HCT116 (cell line): Measurements from ENCODE around the gene TSPEAR. TPM values are rescaled to one million over a fixed set of nuclear protein-coding genes. Genes with fewer than 3 reads are reported as not detected.

Experiments
- ATAC-seq: fragments of 200-7000 bp; cut with Tn5 transposase; 2 replicates; pipeline ENCODE4 v1.9.1; 2020; ENCODE audit warnings: mild to moderate bottlenecking, moderate library complexity
- BruUV-seq: library from RNA; stranded (reverse); fragments of 400-500 nt; replicated peaks from 2 replicates; lab custom pipeline; 2021; lab: Mats Ljungman, UMichigan
- CTCF ChIA-PET: fragments of 300-600 bp; sonication (Branson Sonifier 250); formaldehyde crosslinking; loops from one replicate; lab custom pipeline; 2021; ENCODE audit warnings: antibody characterized with exemption; lab: Charles Lee
- POLR2A ChIA-PET: fragments of 300-600, 350-600 bp; sonication (Branson Sonifier 250); formaldehyde crosslinking; loops from one replicate; lab custom pipeline; 2021; ENCODE audit warnings: antibody characterized with exemption; lab: Charles Lee
- RAD21 ChIA-PET, 2 experiments: fragments of 300-600 bp; sonication (Branson Sonifier 250); formaldehyde crosslinking; loops; one replicate each; lab custom pipeline; 2023; ENCODE audit warnings: low total read pairs in 2 of 2; ENCODE audit not compliant: uncharacterized antibody in 2 of 2, unreplicated experiment in 2 of 2, low non-redundant PET in 1 of 2; lab: Charles Lee
- DNase-seq: peaks from one replicate; pipeline ENCODE4 v3.0.0-alpha.2; 2010; ENCODE audit warnings: low read depth, low spot score
- H2AFZ ChIP-seq: fragments of 200-600 bp; shearing (Covaris generic), sonication (generic); 2 replicates; pipeline ENCODE4 v1.6.1; 2017; ENCODE audit warnings: low read depth, mixed run types, mixed read lengths, antibody characterized with exemption, low read length; ENCODE audit not compliant: poor library complexity, severe bottlenecking
- H3K27ac ChIP-seq: 2 replicates; pipeline ENCODE4 v1.5.1; 2012; ENCODE audit warnings: low read depth, low read length
- H3K27me3 ChIP-seq: fragments of 200-600 bp; sonication (generic); 2 replicates; pipeline ENCODE4 v1.6.1; 2016; ENCODE audit warnings: mixed run types, low read length, mixed read lengths; ENCODE audit not compliant: insufficient read depth
- H3K36me3 ChIP-seq, 2 experiments: fragments of 200-500 bp in 1 of 2; fragments of 200-600 bp in 1 of 2; sonication (Bioruptor generic) in 1 of 2; sonication (generic) in 1 of 2; 2 replicates each; pipeline versions ENCODE4 v1.5.1 to v1.6.1; 2014 to 2016; ENCODE audit warnings: low read length in 2 of 2, inconsistent platforms in 1 of 2, mixed read lengths in 1 of 2, mixed run types in 1 of 2; ENCODE audit not compliant: insufficient read depth in 2 of 2, control insufficient read depth in 1 of 2
- H3K4me1 ChIP-seq, 2 experiments: fragments of 200-600 bp in 1 of 2; sonication (generic) in 1 of 2; 2 replicates each; pipeline versions ENCODE4 v1.5.1 to v1.6.1; 2012 to 2017; ENCODE audit warnings: low read length in 2 of 2, inconsistent platforms in 1 of 2, mild to moderate bottlenecking in 1 of 2, mixed read lengths in 1 of 2, mixed run types in 1 of 2, moderate library complexity in 1 of 2; ENCODE audit not compliant: insufficient read depth in 2 of 2, control insufficient read depth in 1 of 2
- H3K4me2 ChIP-seq: fragments of 200-600 bp; sonication (generic); 2 replicates; pipeline ENCODE4 v1.6.1; 2017; ENCODE audit warnings: mixed run types, low read length, mixed read lengths
- H3K4me3 ChIP-seq, 2 experiments: fragments of 200-600 bp in 1 of 2; sonication (generic) in 1 of 2; replicated peaks in 1 of 2; 2 replicates each; pipeline ENCODE4 v1.5.1; 2011 to 2016; ENCODE audit warnings: low read length in 2 of 2, control low read depth in 1 of 2, low read depth in 1 of 2, mild to moderate bottlenecking in 1 of 2, mixed read lengths in 1 of 2, mixed run types in 1 of 2
- H3K79me2 ChIP-seq: fragments of 200-600 bp; sonication (generic); 2 replicates; pipeline ENCODE4 v1.6.1; 2017; ENCODE audit warnings: mild to moderate bottlenecking, mixed run types, low read length, moderate library complexity, mixed read lengths; ENCODE audit not compliant: insufficient read depth
- H3K9ac ChIP-seq: fragments of 200-600 bp; sonication (generic); 2 replicates; pipeline ENCODE4 v1.6.1; 2016; ENCODE audit warnings: low read length, mixed read lengths
- H3K9me2 ChIP-seq: fragments of 200-600 bp; sonication (generic), shearing (Covaris generic); 2 replicates; pipeline ENCODE4 v1.6.1; 2017; ENCODE audit warnings: mixed run types, mild to moderate bottlenecking, moderate library complexity; ENCODE audit not compliant: insufficient read depth
- H3K9me3 ChIP-seq, 2 experiments: fragments of 200-500 bp in 1 of 2; fragments of 200-600 bp in 1 of 2; sonication (Bioruptor generic) in 1 of 2; sonication (generic) in 1 of 2; 2 replicates each; pipeline ENCODE4 v1.6.1; 2014 to 2017; ENCODE audit warnings: low read length in 2 of 2, mixed read lengths in 2 of 2, inconsistent platforms in 1 of 2, low read depth in 1 of 2, mild to moderate bottlenecking in 1 of 2, mixed run types in 1 of 2, moderate library complexity in 1 of 2; ENCODE audit not compliant: control insufficient read depth in 1 of 2, insufficient read depth in 1 of 2
- H4K20me1 ChIP-seq: fragments of 200-600 bp; sonication (generic), shearing (Covaris generic); 2 replicates; pipeline ENCODE4 v1.6.1; 2017; ENCODE audit warnings: mixed run types, mild to moderate bottlenecking, moderate library complexity; ENCODE audit not compliant: insufficient read depth
- CBX3 ChIP-seq: IDR thresholded peaks from 2 replicates; pipeline ENCODE4 v1.6.1; 2012; ENCODE audit warnings: low read depth
- CTCF ChIP-seq, 3 experiments: fragments of 200-600 bp in 1 of 3; sonication (generic) in 1 of 3; IDR thresholded peaks in 2 of 3; conservative IDR thresholded peaks in 1 of 3; 2 replicates each; pipeline ENCODE4 v1.5.1; 2012 to 2017; ENCODE audit warnings: low read depth in 2 of 3, low read length in 2 of 3, antibody characterized with exemption in 1 of 3, borderline replicate concordance in 1 of 3, control low read depth in 1 of 3, mild to moderate bottlenecking in 1 of 3, mixed read lengths in 1 of 3, mixed run types in 1 of 3, moderate library complexity in 1 of 3; ENCODE audit not compliant: insufficient read depth in 1 of 3
- EGR1 ChIP-seq: IDR thresholded peaks from 2 replicates; pipeline ENCODE4 v1.6.1; 2012; ENCODE audit warnings: low read depth
- ELF1 ChIP-seq: IDR thresholded peaks from 2 replicates; pipeline ENCODE4 v1.6.1; 2012; ENCODE audit warnings: low read depth, borderline replicate concordance
- EZH2phosphoT487 ChIP-seq: fragments of 200-600 bp; IDR thresholded peaks from 2 replicates; pipeline ENCODE4 v1.6.1; 2018; ENCODE audit warnings: antibody characterized with exemption, borderline replicate concordance
- FOSL1 ChIP-seq: IDR thresholded peaks from 2 replicates; pipeline ENCODE4 v1.6.1; 2012; ENCODE audit warnings: low read depth
- JUND ChIP-seq: IDR thresholded peaks from 2 replicates; pipeline ENCODE4 v1.6.1; 2012
- POLR2A ChIP-seq: IDR thresholded peaks from 2 replicates; pipeline ENCODE4 v1.7.0; 2011; ENCODE audit warnings: borderline replicate concordance; ENCODE audit not compliant: insufficient read depth, insufficient read length; ENCODE audit errors: extremely low read depth
- POLR2AphosphoS5 ChIP-seq: IDR thresholded peaks from 2 replicates; pipeline ENCODE4 v1.6.1; 2011; ENCODE audit warnings: mild to moderate bottlenecking, low read depth, low read length, moderate library complexity
- SIN3A ChIP-seq: IDR thresholded peaks from 2 replicates; pipeline ENCODE4 v1.6.1; 2012; ENCODE audit warnings: low read depth
- SP1 ChIP-seq: IDR thresholded peaks from 2 replicates; pipeline ENCODE4 v1.6.1; 2012; ENCODE audit warnings: low read depth
- SRF ChIP-seq: IDR thresholded peaks from 2 replicates; pipeline ENCODE4 v1.6.1; 2012; ENCODE audit warnings: low read depth
- TCF7L2 ChIP-seq: IDR thresholded peaks from 2 replicates; pipeline ENCODE4 v1.7.0; 2011; ENCODE audit warnings: borderline replicate concordance, inconsistent platforms; ENCODE audit not compliant: insufficient read depth, insufficient read length; ENCODE audit errors: extremely low read depth
- YY1 ChIP-seq: IDR thresholded peaks from 2 replicates; pipeline ENCODE4 v1.6.1; 2011; ENCODE audit warnings: low read length, low read depth, moderate library complexity, mild to moderate bottlenecking; ENCODE audit not compliant: insufficient replicate concordance; ENCODE audit errors: extremely low read depth
- ZBTB33 ChIP-seq: IDR thresholded peaks from 2 replicates; pipeline ENCODE4 v1.6.1; 2011; ENCODE audit warnings: mild to moderate bottlenecking, low read length, moderate library complexity; ENCODE audit not compliant: insufficient replicate concordance; ENCODE audit errors: extremely low read depth
- ZFX ChIP-seq: fragments of 450-650 bp; IDR thresholded peaks from 2 replicates; pipeline ENCODE4 v1.6.1; 2017
- ZNF274 ChIP-seq: fragments of 200-500 bp; sonication (Bioruptor generic); IDR thresholded peaks from 2 replicates; pipeline ENCODE4 v1.6.1; 2014; ENCODE audit warnings: mild to moderate bottlenecking, low read depth, low read length, inconsistent platforms
- intact Hi-C: fragments of 100-400 bp; cut with micrococcal nuclease; formaldehyde crosslinking; loops from 2 replicates; pipeline ENCODE4 v1.10.0; 2022
- total RNA-seq: library from RNA; stranded (reverse); gene quantifications from one replicate; pipeline ENCODE4 v1.2.1, GENCODE V29; 2021; ENCODE audit not compliant: unreplicated experiment
- TF ChIP-seq, protein P1 (sequence below): IDR thresholded peaks from 2 replicates; pipeline ENCODE4 v1.6.1; 2012

Gene TSPEAR
- total RNA-seq, 1 experiment from 2014 or later, result not detected

GRCh38 chr21:44759628-44760285 is 48.4 kb upstream of the TSPEAR start (continued):
- TF ChIP-seq SIN3A (no peak), ZNF274 (no peak), EGR1 (no peak), ZFX (no peak), EZH2phosphoT487 (no peak), SP1 (no peak), JUND (no peak), YY1 (no peak), FOSL1 (no peak)
- TF ChIP-seq, protein P1, sequence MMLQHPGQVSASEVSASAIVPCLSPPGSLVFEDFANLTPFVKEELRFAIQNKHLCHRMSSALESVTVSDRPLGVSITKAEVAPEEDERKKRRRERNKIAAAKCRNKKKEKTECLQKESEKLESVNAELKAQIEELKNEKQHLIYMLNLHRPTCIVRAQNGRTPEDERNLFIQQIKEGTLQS, result no peak
- TF ChIP-seq, all 23 proteins: peak for 0

- Histone ChIP-seq H3K9me2 (no peaks in the 10 kb centered on the region), H3K4me3 (no peak overlapping the region), H3K9me3 (no peaks in the 10 kb centered on the region), H2AFZ (no peak overlapping the region), H3K79me2 (no peaks in the 10 kb centered on the region), H3K27ac (no peak overlapping the region), H3K4me1 (peaks cover 5 to 8% of the 10 kb centered on the region in 2 experiments; a peak in 3 of 4 replicates), H3K9ac (no peak overlapping the region), H3K27me3 (no peaks in the 10 kb centered on the region), H3K36me3 (no peaks in the 10 kb centered on the region), H3K4me2 (no peak overlapping the region), H4K20me1 (no peaks in the 10 kb centered on the region)
- ATAC-seq, result no peak
- ChIA-PET RAD21 (no interaction called here), POLR2A (interaction anchor here (0.6 kb wide), 1 partner anchor 25 kb away, joined by 5 read pairs; no protein-coding TSS in a partner anchor), CTCF (no interaction called here)
- intact Hi-C loops, result no loop called here
- no TSS peak for BruUV-seq
- no peak for DNase-seq
- TF ChIP-seq SRF, result no peak
- no peak for TF ChIP-seq ELF1
- TF ChIP-seq, protein P1, result no peak
- TF ChIP-seq SIN3A, result no peak
- TF ChIP-seq CTCF (IDR thresholded peaks at IDR 0.05 in 2 of 3, conservative IDR thresholded peaks at IDR 0.05 in 1 of 3; ENCODE audit: borderline replicate concordance in 1 of 3, insufficient read depth in 1 of 3, low read depth in 2 of 3, low read length in 2 of 3), result no peak
- no peak for TF ChIP-seq FOSL1
- no peak for TF ChIP-seq SP1
- TF ChIP-seq POLR2AphosphoS5, result no peak
- TF ChIP-seq TCF7L2, result no peak
- TF ChIP-seq POLR2A, result no peak
- no peak for TF ChIP-seq EZH2phosphoT487
- no peak for TF ChIP-seq ZNF274
- no peak for TF ChIP-seq ZBTB33
- no peak for TF ChIP-seq YY1
- TF ChIP-seq EGR1, result no peak
- no peak for TF ChIP-seq CBX3
- no peak for TF ChIP-seq ZFX
These were observed 47.6 kb upstream of the TSPEAR start for GRCh38 chr21:44758781-44759627.
